ENCODE results near the gene LDB3. TPM values are rescaled to one million over a fixed set of nuclear protein-coding genes. Genes with fewer than 3 reads are reported as not detected.
"Not testable (repeated sequence)": the region's sequence is repeated elsewhere in the genome, so short reads cannot be mapped to it uniquely, and the experiment has no call there.

The LDB3 gene
- total RNA-seq = not detected in 2 replicates

- no peak for DNase-seq
Measured at GRCh38 chr10:86668297-86669165, at the start of gene LDB3. TSS of gene LDB3 (plus strand) at chr10:86668511. CDS start at chr10:86668692, 181 bp downstream.

GRCh38 chr10:86628311-86628710 is 40.0 kb upstream of the LDB3 start:
- DNase-seq = no peak

- DNase-seq = no peak
Measured at GRCh38 chr10:86630079-86630478, 38.2 kb upstream of the LDB3 start.

GRCh38 chr10:86632009-86632800 is 36.1 kb upstream of the LDB3 start:
- no peak for DNase-seq

- DNase-seq = no peak
Measured at GRCh38 chr10:86632951-86633350, 35.4 kb upstream of the LDB3 start.

GRCh38 chr10:86635402-86635801 is 32.9 kb upstream of the LDB3 start:
- DNase-seq = no peak

GRCh38 chr10:86636311-86636710 is 32.0 kb upstream of the LDB3 start:
- DNase-seq = no peak

GRCh38 chr10:86642021-86642420 is 26.3 kb upstream of the LDB3 start:
- no peak for DNase-seq

GRCh38 chr10:86642499-86642898 is 25.8 kb upstream of the LDB3 start:
- no peak for DNase-seq

GRCh38 chr10:86644152-86644793 is 24.0 kb upstream of the LDB3 start:
- DNase-seq = no peak

GRCh38 chr10:86644794-86645445 is 23.4 kb upstream of the LDB3 start:
- DNase-seq = no peak

- DNase-seq = not testable (repeated sequence)
Measured at GRCh38 chr10:86645621-86646165, 22.6 kb upstream of the LDB3 start.

GRCh38 chr10:86646532-86646931 is 21.8 kb upstream of the LDB3 start:
- no peak for DNase-seq

- DNase-seq = no peak
Measured at GRCh38 chr10:86646933-86647332, 21.4 kb upstream of the LDB3 start.

GRCh38 chr10:86647773-86648703 is 20.3 kb upstream of the LDB3 start:
- no peak for DNase-seq

GRCh38 chr10:86648704-86649427 is 19.4 kb upstream of the LDB3 start:
- DNase-seq = no peak

- DNase-seq = no peak
Measured at GRCh38 chr10:86649471-86650150, 18.7 kb upstream of the LDB3 start.

GRCh38 chr10:86650151-86650550 is 18.2 kb upstream of the LDB3 start:
- no peak for DNase-seq

- no peak for DNase-seq
Measured at GRCh38 chr10:86651021-86651471, 17.3 kb upstream of the LDB3 start.
